Bronchial epithelial cell (primary cell): ENCODE data around the gene AIP. TPM values are rescaled to one million over a fixed set of nuclear protein-coding genes. Genes with fewer than 3 reads are reported as not detected.

Experiments
- DNase-seq: peaks from one replicate; pipeline ENCODE4 v3.0.0-alpha.2; 2010; ENCODE audit warnings: low read depth
- FAIRE-seq: peaks from 2 replicates; lab custom pipeline; 2011; peaks lifted over from hg19 to GRCh38; lab: Jason Lieb, UNC
- H3K27me3 ChIP-seq: 2 replicates; pipeline ENCODE4 v1.5.1; 2011; ENCODE audit warnings: low read length; ENCODE audit not compliant: control insufficient read depth, insufficient read depth
- H3K36me3 ChIP-seq: 2 replicates; pipeline ENCODE4 v1.5.1; 2011; ENCODE audit warnings: low read length; ENCODE audit not compliant: control insufficient read depth, insufficient read depth
- H3K4me3 ChIP-seq: 2 replicates; pipeline ENCODE4 v1.5.1; 2011; ENCODE audit warnings: mild to moderate bottlenecking, low read depth, low read length, control low read depth
- CTCF ChIP-seq: IDR thresholded peaks from 2 replicates; pipeline ENCODE4 v1.5.1; 2011; ENCODE audit warnings: mild to moderate bottlenecking, moderate library complexity, low read length, control low read depth, inconsistent platforms; ENCODE audit not compliant: insufficient read depth, severe bottlenecking
- total RNA-seq: library from RNA; depleted of rRNA; stranded (reverse); fragments of >200 nt; gene quantifications from 2 replicates; pipeline ENCODE4 v1.2.1, GENCODE V29; 2014

AIP gene
- total RNA-seq, 1 donor from 2014 or later: 85.3 TPM

- FAIRE-seq: no peak
- no peak for DNase-seq
Measured at GRCh38 chr11:67466962-67467771, 15.7 kb upstream of the AIP start.

DNA sequence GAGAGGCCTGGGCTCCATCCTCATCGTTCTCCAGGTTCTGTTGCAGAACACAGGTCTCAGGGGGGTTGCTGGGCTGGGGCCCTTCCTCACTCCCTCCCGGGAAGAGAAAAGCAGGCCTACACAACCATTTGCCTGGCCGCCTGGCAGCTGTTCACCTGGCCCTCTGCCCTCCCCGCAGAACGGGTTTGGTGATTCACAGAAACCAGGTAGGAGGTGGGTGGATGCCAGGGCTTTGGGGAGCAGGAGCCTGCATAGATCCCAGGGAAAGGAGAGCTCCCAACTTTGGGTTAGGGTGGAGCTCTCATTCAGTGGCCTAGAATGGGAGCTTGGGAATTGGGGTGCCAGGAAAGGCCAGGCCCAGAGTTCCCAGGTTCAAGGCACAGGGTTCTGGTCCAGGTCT, 14.8 kb upstream of the AIP start:
- TF ChIP-seq CTCF: no peak
- Histone ChIP-seq H3K36me3 (peaks cover 7% of the 10 kb centered on the region), H3K27me3 (no peaks in the 10 kb centered on the region), H3K4me3 (peak overlapping the region; percentile 90)
- DNase-seq (peak; percentile 86), FAIRE-seq (no peak)

More at GRCh38 chr11:67466962-67467771, 15.7 kb upstream of the AIP start:
- H3K36me3 ChIP-seq: peaks cover 7% of the 10 kb centered on the region
- H3K4me3 ChIP-seq: peak overlapping the region; percentile 90
- no peaks in the 10 kb centered on the region for H3K27me3 ChIP-seq
- TF ChIP-seq CTCF: no peak

DNA sequence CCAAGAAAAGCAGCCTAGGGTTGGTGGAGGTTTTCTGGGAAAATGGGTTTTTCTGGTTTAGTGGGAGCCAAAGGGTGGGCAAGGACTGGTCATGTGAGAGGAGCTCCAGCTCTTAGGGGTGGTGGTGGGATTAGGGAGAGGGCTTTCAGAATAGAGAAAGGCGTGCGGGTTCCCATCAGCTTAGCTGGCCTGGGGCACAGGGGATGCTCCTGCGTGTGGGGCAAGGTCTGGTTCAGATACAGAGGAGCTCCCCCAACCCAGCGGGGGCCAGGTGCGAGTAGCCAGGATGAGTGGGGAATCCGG, 14.4 kb upstream of the AIP start:
- peak overlapping the region; percentile 90 for H3K4me3 ChIP-seq
- DNase-seq (no peak), FAIRE-seq (no peak)
- no peaks in the 10 kb centered on the region for H3K27me3 ChIP-seq
- TF ChIP-seq CTCF: no peak
- H3K36me3 ChIP-seq: peaks cover 7% of the 10 kb centered on the region

GRCh38 chr11:67468759-67469507, 13.9 kb upstream of the AIP start, which contains the start of gene TMEM134:
Gene TMEM134, minus strand, starts transcription at chr11:67469251. Its CDS starts 59 bp downstream, at chr11:67469192.
- Histone ChIP-seq H3K27me3 (no peaks in the 10 kb centered on the region), H3K4me3 (peak within 1 kb of the TSS; percentile 90), H3K36me3 (peaks cover 7% of the 10 kb centered on the region)
- peak; percentile 61 for DNase-seq
- peak; percentile 55 for TF ChIP-seq CTCF
- FAIRE-seq: no peak

GRCh38 chr11:67469508-67469811, 13.4 kb upstream of the AIP start:
- TF ChIP-seq CTCF: no peak
- no peak for FAIRE-seq
- no peaks in the 10 kb centered on the region for H3K27me3 ChIP-seq
- DNase-seq: no peak
- H3K36me3 ChIP-seq: peaks cover 6% of the 10 kb centered on the region
- H3K4me3 ChIP-seq: peak overlapping the region; percentile 90
